ENCODE measurements around the gene MGAT1.
A peak's percentile ranks its signal among the peaks of the same experiment; 100 is the strongest.
"Not testable (repeated sequence)": the region's sequence is repeated elsewhere in the genome, so short reads cannot be mapped to it uniquely, and the experiment has no call there.

Gene MGAT1

GRCh38 chr5:180784497-180785097 is 18.0 kb downstream of the MGAT1 start:
- peak; percentile 50 to 51 for DNase-seq

DNA sequence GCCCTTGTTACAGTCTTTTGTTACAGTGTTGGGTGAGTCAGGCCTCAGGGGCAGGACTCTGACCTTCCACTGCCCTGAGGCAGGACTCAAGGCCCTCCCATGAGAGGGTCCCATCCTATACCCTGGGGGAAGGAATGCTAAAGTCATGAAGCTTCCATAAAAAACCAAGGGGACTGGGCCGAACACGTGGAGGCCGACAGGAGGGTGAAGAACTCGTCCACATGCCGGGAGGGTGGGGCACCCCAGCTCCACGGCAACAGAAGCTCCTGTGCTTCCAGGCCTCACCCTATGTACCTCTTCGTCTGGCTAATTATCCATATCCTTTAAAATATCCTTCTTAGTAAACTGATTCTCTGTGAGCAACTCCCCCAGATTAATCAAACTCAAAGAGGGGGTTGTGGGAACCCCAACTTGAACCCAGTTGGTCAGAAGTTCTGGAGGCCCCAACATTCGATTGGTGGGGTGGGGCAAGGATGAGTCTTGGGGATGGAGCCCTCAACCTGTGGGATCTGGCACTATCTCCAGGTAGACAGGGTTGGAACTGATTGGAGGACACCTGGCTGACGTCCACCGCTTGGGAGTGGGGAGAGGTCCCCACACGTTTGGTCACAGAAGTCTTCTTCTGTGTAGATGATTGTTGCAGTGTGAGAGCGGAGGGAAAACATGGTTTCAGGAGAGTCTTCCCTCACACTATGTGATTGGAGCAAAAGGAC is 19.1 kb downstream of the MGAT1 start:
- no peak for DNase-seq

- no peak for DNase-seq
Observed at GRCh38 chr5:180782748-180783147, 19.9 kb downstream of the MGAT1 start.

GRCh38 chr5:180781900-180782326 is 20.7 kb downstream of the MGAT1 start:
- not testable (repeated sequence) for DNase-seq

GRCh38 chr5:180779985-180780610 is 22.5 kb downstream of the MGAT1 start:
- no peak for DNase-seq

GRCh38 chr5:180777475-180777874 is 25.1 kb downstream of the MGAT1 start:
- no peak for DNase-seq

GRCh38 chr5:180776376-180776775 is 26.2 kb downstream of the MGAT1 start:
- DNase-seq, result no peak

DNA sequence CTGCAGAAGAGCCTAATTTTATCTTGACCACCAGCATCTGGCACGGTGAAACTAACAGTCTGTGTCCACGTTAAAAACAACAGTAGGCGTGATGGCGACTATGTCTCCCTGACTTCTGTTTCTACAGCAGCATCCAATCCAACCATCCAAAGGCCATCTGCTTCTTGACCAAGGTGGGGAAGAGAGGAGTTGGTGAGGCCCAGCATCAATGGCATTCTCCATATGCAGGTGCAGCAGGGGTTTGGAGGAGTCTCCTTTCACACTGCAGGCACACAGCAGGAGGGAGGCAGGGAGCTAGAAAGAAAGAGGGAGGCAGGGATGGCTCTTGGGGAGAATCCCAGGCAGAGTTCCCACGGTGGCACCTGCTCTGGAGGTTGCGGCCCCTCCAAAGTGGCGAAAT is 27.0 kb downstream of the MGAT1 start:
- no peak for DNase-seq

DNA sequence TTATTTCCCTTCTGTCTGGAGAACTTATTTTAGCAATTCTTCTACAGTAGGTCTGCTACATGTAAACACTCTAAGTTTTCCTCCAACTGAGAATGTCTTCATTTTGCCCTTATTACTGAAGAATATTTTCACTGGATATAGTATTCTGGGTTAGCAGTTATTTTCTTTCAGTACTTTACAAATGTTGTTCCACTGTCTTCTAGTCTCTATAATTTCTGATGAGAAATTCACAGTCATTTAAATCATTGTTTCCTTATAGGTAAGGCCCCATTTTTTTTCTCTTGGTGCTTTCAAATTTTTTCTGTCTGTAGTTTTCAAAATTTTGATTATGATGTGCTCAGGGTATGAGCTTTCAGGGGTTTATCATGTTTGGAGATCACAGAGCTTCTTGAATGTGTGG is 30.8 kb downstream of the MGAT1 start:
- no peak for DNase-seq

DNA sequence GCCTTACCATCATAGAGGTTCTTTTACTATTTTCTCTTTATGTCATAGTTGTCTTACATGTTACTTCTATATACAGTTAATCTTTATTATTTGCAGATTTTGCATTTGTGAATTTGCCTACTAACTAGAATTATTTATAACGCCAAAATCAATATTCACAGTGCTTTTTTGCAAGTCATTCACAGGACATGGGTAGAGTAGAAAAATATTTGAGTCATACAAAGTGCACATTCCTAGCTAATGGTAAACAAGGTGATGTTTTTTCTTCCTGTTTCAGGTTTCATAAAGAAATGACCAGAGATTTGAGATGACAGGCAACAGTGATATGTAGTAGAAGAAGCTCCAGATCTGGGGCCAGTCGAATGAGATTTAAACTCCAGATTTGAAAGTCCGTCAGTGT is 32.8 kb downstream of the MGAT1 start:
- no peak for DNase-seq

DNA sequence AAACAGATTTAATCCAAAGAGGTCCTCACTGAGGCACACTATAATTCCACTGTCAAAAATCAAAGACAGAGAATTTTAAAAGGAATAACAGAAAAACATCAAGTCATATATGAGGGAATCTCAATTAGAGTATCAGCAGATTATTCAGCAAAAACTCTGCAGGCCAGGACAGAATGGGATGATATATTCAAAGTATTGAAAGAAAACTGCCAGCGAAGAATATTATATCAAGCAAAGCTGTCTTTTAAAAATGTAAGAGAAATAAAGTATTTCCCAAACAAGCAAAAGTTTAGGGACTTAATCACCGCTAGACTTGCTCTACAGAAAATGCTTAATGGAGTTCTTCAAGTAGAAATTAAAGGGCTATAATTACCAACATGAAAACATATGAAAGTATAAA is 47.0 kb downstream of the MGAT1 start:
- no peak for DNase-seq

GRCh38 chr5:180744253-180744652 is 58.4 kb downstream of the MGAT1 start:
- no peak for DNase-seq

- no peak for DNase-seq
Observed at GRCh38 chr5:180742727-180743126, 59.9 kb downstream of the MGAT1 start.

DNA sequence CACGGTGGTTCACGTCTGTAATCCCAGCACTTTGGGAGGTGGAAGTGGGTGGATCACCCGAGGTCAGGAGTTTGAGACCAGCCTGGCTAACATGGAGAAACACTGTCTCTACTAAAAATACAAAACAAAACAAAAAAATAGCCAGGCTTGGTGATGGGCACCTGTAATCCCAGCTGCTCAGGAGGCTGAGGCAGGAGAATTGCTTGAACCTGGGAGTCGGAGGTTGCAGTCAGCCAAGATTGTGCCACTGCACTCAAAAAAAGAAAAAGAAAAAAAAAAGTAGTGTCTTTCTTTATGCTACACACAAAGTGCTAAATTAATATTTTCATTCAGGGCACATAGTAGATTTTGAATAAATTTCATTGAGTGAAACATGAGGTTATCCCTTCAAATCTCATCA is 61.7 kb downstream of the MGAT1 start:
- not testable (repeated sequence) for DNase-seq

DNA sequence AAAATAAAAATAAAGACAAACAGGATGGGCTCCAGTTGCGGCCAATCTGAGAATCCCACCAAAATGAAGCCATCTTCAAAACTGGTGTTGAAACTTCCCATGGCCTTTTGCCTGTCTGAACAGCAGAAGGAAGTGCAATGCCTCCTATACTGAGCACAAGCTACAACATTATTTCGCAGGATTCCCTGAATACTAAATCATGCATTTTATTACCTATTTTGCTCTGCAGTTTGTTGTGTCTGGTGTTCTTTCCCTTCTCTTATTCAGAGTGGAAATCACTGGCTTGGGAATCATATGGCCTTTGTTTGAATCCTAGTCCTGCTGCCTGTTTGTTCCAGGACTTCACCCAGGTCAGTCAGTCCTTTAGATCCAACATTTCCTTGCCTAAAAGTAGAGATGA is 62.6 kb downstream of the MGAT1 start, which contains the start of gene OR2Y1:
OR2Y1 (minus strand) TSS at position 101 of the 400 bp plus-strand sequence; CDS start at position 101, 0 bp downstream.
- no peak for DNase-seq

DNA sequence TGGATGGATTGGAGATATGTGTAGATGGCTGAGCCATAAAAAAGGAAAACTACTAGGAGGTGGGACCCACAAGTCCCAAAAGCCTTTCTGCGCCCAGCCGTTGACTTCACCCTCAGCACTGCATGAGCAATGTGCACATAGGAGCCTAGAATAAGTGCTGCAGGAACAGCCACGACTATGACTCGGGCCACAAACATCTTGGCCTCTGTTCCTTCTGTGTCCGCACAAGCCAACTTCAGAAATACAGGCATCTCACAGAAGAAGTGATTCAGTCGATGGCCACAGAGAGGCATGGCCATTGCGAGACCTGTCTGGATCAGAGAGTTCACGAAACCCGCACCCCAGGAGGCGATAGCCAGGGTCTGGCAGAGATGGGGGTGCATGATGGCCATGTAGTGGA is 63.3 kb downstream of the MGAT1 start:
- no peak for DNase-seq

DNA sequence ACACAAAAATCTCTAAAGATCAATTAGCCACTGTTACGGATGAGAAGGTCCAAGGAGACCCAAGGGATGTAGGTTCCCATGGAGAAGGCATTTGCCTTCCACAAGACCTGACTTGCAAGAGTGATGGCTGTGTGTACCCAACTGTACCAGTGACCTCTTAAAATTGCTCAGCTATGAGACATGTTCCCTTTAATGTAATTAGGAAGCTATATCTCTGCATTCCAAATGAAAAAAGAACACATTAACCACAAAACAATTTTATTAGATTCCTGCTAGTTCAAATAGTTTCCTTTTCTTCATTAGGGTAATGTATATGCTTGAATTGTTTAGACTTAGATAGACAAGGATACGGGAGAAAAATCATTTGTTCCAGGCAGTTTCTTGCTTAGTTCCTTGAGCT is 66.1 kb downstream of the MGAT1 start:
- no peak for DNase-seq

All from inflammatory macrophage (primary cell).